NCI-H1048 (cell line): ENCODE measurements around the gene CFHR5.
"Not testable (repeated sequence)": the region's sequence is repeated elsewhere in the genome, so short reads cannot be mapped to it uniquely, and the experiment has no call there.

ENCODE experiments used
- DNase-seq: peaks from one replicate; lab custom pipeline; 2025; lab: John Stamatoyannopoulos, UW

Gene CFHR5

DNA sequence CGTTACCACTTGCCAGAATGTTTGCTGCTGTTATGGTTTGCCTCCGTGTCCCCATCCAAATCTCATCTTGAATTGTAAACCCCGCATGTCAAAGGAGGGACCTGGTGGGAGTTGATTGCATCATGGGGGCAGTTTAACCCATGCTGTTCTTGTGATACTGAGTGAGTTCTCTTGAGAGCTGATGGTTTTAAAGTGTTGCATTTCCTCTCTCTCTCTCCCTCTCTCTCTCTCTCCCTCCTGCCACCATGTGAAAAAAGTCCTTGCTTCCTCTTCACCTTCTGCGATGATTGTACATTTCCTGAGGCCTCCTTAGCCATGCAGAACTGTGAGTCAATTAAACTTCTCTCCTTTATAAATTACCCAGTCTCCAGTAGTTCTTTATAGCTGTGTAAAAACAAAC is 44.4 kb downstream of the CFHR5 start:
- DNase-seq: no peak

GRCh38 chr1:197024460-197024859 is 47.1 kb downstream of the CFHR5 start:
- no peak for DNase-seq

GRCh38 chr1:197027359-197027758 is 50.0 kb downstream of the CFHR5 start:
- no peak for DNase-seq

- no peak for DNase-seq
Measured at GRCh38 chr1:197029749-197030148, 52.4 kb downstream of the CFHR5 start.

DNA sequence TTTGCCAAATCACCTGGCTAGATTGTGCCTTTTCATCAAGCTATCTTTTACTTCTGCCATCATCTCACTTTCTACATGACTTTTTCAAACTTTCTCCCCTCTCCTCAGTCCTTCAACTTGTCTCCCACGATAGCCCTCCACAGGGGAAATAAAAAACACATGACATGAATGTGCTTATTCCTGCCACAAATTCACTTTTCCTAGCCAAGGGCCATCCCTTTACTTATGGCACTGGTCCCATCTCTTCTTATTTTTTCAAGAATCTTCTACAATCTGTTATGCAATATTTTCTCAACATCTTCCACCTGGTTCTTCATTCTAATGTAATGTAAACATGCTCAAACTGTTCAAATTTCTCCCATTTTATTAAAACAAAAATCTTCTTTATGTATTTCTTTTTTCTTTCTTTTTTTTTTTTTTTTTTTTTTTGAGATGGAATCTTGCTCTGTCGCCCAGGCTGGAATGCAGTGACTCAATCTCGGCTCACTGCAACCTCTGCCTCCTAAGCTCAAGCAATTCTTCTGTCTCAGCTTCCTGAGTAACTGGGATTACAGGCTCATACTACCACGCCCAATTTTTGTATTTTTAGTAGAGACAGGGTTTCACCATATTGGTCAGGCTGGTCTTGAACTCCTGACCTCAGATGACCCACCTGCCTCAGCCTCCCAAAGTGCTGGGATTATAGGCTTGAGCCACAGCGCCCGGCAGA is 57.4 kb downstream of the CFHR5 start:
- DNase-seq: not testable (repeated sequence)

- DNase-seq: no peak
Measured at GRCh38 chr1:197036861-197037260, 59.5 kb downstream of the CFHR5 start.

DNA sequence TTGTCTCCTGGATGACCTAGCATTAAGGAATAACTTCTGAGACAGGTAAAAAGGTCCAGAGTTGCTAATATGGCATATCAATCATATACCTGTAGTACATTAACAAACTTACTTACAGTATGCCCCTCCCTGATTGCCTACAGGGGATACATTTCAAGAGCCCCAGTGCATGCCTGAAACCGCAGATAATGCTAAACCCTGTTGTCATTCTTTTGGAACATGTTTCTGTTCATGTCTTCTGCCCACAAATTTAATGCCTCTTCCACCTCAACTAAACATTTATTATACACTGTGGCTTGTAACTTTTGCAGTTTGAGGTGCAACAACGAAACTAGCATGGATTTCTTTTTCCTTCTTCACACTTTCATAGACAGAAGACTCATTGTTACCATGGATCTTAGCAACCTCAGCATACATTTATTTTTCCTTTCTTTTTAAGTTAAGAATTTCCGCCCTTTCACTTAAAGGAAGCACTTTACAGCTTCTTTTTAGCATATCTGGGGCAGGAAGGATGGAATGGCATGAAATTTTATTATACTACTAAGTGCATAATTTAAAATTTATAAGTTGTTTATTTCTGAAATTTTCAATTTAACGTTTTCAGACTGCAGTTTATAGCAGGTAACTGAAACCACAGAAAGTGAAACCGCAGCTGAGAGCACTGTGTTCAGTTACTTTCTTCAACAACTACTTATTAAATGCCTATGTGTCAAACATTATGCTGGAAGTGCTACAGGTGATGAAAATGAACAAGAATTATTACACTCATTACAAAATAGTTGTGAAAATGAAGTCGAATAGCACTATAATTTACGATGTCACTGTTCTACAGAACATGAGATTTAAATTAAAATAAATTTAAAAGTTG is 64.4 kb downstream of the CFHR5 start:
- no peak for DNase-seq

DNA sequence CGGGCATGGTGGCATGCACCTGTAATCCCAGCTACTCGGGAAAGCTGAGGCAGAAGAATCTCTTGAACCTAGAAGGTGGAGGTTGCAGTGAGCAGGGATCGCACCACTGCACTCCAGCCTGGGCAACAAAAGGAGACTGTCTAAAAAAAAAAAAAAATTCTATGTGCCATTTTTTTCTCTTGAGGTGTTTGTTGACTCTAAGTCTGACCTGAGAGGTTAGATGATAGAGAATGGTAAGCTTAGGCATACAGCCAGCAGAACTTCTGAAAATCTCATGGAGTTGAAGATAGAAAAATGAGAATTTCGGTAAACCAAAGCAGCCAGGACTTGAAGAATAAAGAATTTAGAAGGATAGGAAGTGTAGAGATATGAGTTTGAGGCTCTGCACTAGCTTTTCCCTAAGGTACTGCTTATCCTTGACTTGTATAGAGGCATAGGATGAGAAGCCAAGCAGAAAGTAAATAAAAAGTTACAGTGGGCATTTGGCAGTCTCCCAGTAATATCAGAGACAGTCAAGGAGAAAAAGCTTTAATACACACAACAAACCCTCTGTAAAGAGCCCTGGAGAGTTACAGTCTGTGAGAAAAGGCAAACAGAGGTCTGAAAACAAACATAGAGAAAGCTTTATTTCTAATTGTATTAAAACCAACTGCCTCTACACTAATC is 65.5 kb downstream of the CFHR5 start:
- DNase-seq: no peak

- no peak for DNase-seq
Measured at GRCh38 chr1:197049100-197049499, 71.7 kb downstream of the CFHR5 start.
